Measurements from ENCODE around the gene SSBP4. TPM values are rescaled to one million over a fixed set of nuclear protein-coding genes. Genes with fewer than 3 reads are reported as not detected.

Gene SSBP4
- total and polyA plus RNA-seq, 9 of the 15 experiments (the other 6 are each of a cell fraction or from before 2014, with no cell fraction given), result 1.1 to 189 (median 39.0) TPM

- TF ChIP-seq ZNF609 (CRISPR knock-in tag; IDR thresholded peaks at IDR 0.05; ENCODE audit: borderline replicate concordance) (no peak), RBM34 (IDR thresholded peaks at IDR 0.05; ENCODE audit: borderline replicate concordance, insufficient read depth, low read length) (no peak), ARID1B (IDR thresholded peaks at IDR 0.05) (peak; percentile 81), E2F6 (IDR thresholded peaks at IDR 0.05; ENCODE audit: borderline replicate concordance in 1 of 2, extremely low read depth in 1 of 2, insufficient read depth in 1 of 2, insufficient read length in 1 of 2, low read depth in 1 of 2, low read length in 1 of 2, poor library complexity in 1 of 2, severe bottlenecking in 1 of 2) (peak in 1 of 2 experiments; percentile 46), PYGO2 (tag; IDR thresholded peaks at IDR 0.05) (no peak), VEZF1 (CRISPR knock-in tag; IDR thresholded peaks at IDR 0.05) (peak; percentile 92), BRCA1 (IDR thresholded peaks at IDR 0.05) (no peak), BRCA1 (CRISPR knock-in tag; IDR thresholded peaks at IDR 0.05) (peak; percentile 81; the same call in 1 of the 2 replicates), SOX6 (IDR thresholded peaks at IDR 0.05) (0 out of 2 replicates have a peak, but pooled peaks have one; percentile 51), EWSR1 (IDR thresholded peaks at IDR 0.05; ENCODE audit: borderline replicate concordance, low read depth, partially characterized antibody) (no peak), PRDM10 (IDR thresholded peaks at IDR 0.05; ENCODE audit: partially characterized antibody) (peak; percentile 84), CXXC5 (CRISPR knock-in tag; IDR thresholded peaks at IDR 0.05) (peak; percentile 91), L3MBTL2 (IDR thresholded peaks at IDR 0.05) (peak; percentile 59; the same call in 1 of the 2 replicates), CC2D1A (IDR thresholded peaks at IDR 0.05) (no peak), HSF4 (CRISPR knock-in tag; IDR thresholded peaks at IDR 0.05; ENCODE audit: borderline replicate concordance) (no peak), SP1 (CRISPR knock-in tag; IDR thresholded peaks at IDR 0.05) (peak; percentile 47; the same call in 1 of the 2 replicates)
Observed at GRCh38 chr19:18438331-18439024, 19.3 kb downstream of the SSBP4 start (continued).

All from K562 (cell line).